Measurements from ENCODE around the gene PLAGL1. TPM values are rescaled to one million over a fixed set of nuclear protein-coding genes. Genes with fewer than 3 reads are reported as not detected.

PLAGL1 gene
- polyA plus RNA-seq, 3 donors: 11.6 to 60.7 (median 16.7) TPM

- Mint-ChIP-seq H3K4me3 (no peak overlapping the region), H3K9me3 (peaks cover 15 to 34% (median 23%) of the 10 kb centered on the region in 7 donors), H3K27ac (no peak overlapping the region), H3K4me1 (peaks cover 24% of the 10 kb centered on the region), H3K27me3 (ENCODE audit: low read depth in 3 of 3) (peaks cover 0 to 2% (median 0%) of the 10 kb centered on the region in 3 donors), H3K36me3 (peaks cover 0 to 2% of the 10 kb centered on the region in 2 donors)
- 80% methylated on average over 1 of the region's 1 CpG for WGBS (ENCODE audit: insufficient coverage)
- Histone ChIP-seq H3K27ac (ENCODE audit: low read depth in 1 of 2, low read length in 2 of 2) (no peak overlapping the region), H3K36me3 (replicated peaks in 1 of 2; ENCODE audit: control insufficient read depth in 1 of 2, insufficient read depth in 2 of 2, low read length in 2 of 2) (no peaks in the 10 kb centered on the region), H3K4me2 (replicated peaks; ENCODE audit: extremely low read depth, low read length, poor library complexity, severe bottlenecking) (no peak overlapping the region), H3K9ac (ENCODE audit: insufficient read depth, low read length, poor library complexity, severe bottlenecking) (no peak overlapping the region), H3K79me2 (ENCODE audit: insufficient read depth, low read length) (no peaks in the 10 kb centered on the region), H3K27me3 (ENCODE audit: control insufficient read depth in 2 of 2, insufficient read depth in 2 of 2, low read length in 2 of 2) (no peaks in the 10 kb centered on the region), H2AFZ (ENCODE audit: insufficient read depth, low read depth, low read length, poor library complexity, severe bottlenecking) (no peak overlapping the region), H3K4me3 (replicated peaks in 1 of 3; ENCODE audit: low read depth in 2 of 3, low read length in 3 of 3) (no peak overlapping the region), H4K20me1 (ENCODE audit: insufficient read depth, low read length) (no peaks in the 10 kb centered on the region), H3K9me3 (replicated peaks in 1 of 2; ENCODE audit: control insufficient read depth in 1 of 2, insufficient read depth in 1 of 2, low read length in 2 of 2) (peaks cover 4 to 6% of the 10 kb centered on the region in 2 donors), H3K4me1 (ENCODE audit: control insufficient read depth in 1 of 2, insufficient read depth in 2 of 2, low read length in 2 of 2) (peaks cover 23 to 24% of the 10 kb centered on the region in 2 donors)
- TF ChIP-seq CTCF (IDR thresholded peaks at IDR 0.05): no peak
- DNase-seq: no peak
- intact Hi-C loops (cut with micrococcal nuclease): no loop called here
Measured at GRCh38 chr6:143934331-143934730, 73.7 kb downstream of the PLAGL1 start.

- H3K9ac ChIP-seq (ENCODE audit: insufficient read depth, low read length, poor library complexity, severe bottlenecking): no peak overlapping the region
- H3K27ac ChIP-seq (ENCODE audit: low read depth in 1 of 2, low read length in 2 of 2): no peak overlapping the region
- no peak for TF ChIP-seq CTCF (IDR thresholded peaks at IDR 0.05)
- no peaks in the 10 kb centered on the region for H3K27me3 ChIP-seq (ENCODE audit: control insufficient read depth in 2 of 2, insufficient read depth in 2 of 2, low read length in 2 of 2)
- no peak for DNase-seq
- no peak overlapping the region for H3K4me2 ChIP-seq (replicated peaks; ENCODE audit: extremely low read depth, low read length, poor library complexity, severe bottlenecking)
- intact Hi-C loops (cut with micrococcal nuclease): no loop called here
- no peaks in the 10 kb centered on the region for H3K79me2 ChIP-seq (ENCODE audit: insufficient read depth, low read length)
- H3K4me3 ChIP-seq (replicated peaks in 1 of 3; ENCODE audit: low read depth in 2 of 3, low read length in 3 of 3): no peak overlapping the region
- no peaks in the 10 kb centered on the region for H3K4me1 Mint-ChIP-seq
- H3K4me3 Mint-ChIP-seq: no peak overlapping the region
- no peak overlapping the region for H3K27ac Mint-ChIP-seq
- no peak overlapping the region for H2AFZ ChIP-seq (ENCODE audit: insufficient read depth, low read depth, low read length, poor library complexity, severe bottlenecking)
- H3K9me3 ChIP-seq (replicated peaks in 1 of 2; ENCODE audit: control insufficient read depth in 1 of 2, insufficient read depth in 1 of 2, low read length in 2 of 2): peaks cover 4 to 6% of the 10 kb centered on the region in 2 donors
- peaks cover 0 to 2% of the 10 kb centered on the region in 2 donors for H3K36me3 Mint-ChIP-seq
- H3K4me1 ChIP-seq (ENCODE audit: control insufficient read depth in 1 of 2, insufficient read depth in 2 of 2, low read length in 2 of 2): no peaks in the 10 kb centered on the region
- no peaks in the 10 kb centered on the region for H3K36me3 ChIP-seq (replicated peaks in 1 of 2; ENCODE audit: control insufficient read depth in 1 of 2, insufficient read depth in 2 of 2, low read length in 2 of 2)
- no peaks in the 10 kb centered on the region for H4K20me1 ChIP-seq (ENCODE audit: insufficient read depth, low read length)
- H3K27me3 Mint-ChIP-seq (ENCODE audit: low read depth in 3 of 3): peaks cover 0 to 2% (median 2%) of the 10 kb centered on the region in 3 donors
- peaks cover 17 to 47% (median 24%) of the 10 kb centered on the region in 7 donors for H3K9me3 Mint-ChIP-seq
Measured at GRCh38 chr6:143929975-143930374, 78.1 kb downstream of the PLAGL1 start.

Data from CD14-positive monocyte (primary cell).